Gastroesophageal sphincter (tissue), 3 donors: ENCODE results near the gene TFEB.

Experiments used
- EP300 ChIP-seq: sonication (generic); formaldehyde crosslinking; IDR thresholded peaks from one replicate; pipeline ENCODE4 v1.6.1; 2017; ENCODE audit warnings: antibody characterized with exemption, mild to moderate bottlenecking
- POLR2A ChIP-seq, 2 donors: fragments of 450-650 bp; IDR thresholded peaks; one replicate each; pipeline ENCODE4 v1.6.1; 2017; ENCODE audit warnings: antibody characterized with exemption in 2 of 2, mild to moderate bottlenecking in 2 of 2, moderate library complexity in 1 of 2
- POLR2AphosphoS5 ChIP-seq: sonication (generic); formaldehyde crosslinking; IDR thresholded peaks from one replicate; pipeline ENCODE4 v1.6.1; 2017; ENCODE audit warnings: antibody characterized with exemption
- TF ChIP-seq, protein P1 (sequence below), 4 experiments: fragments of 200-600 bp in 2 of 4; fragments of 450-650 bp in 2 of 4; sonication (generic) in 1 of 4; IDR thresholded peaks; one replicate each; pipeline ENCODE4 v1.5.1; 2017 to 2019; ENCODE audit warnings: antibody characterized with exemption in 4 of 4, mild to moderate bottlenecking in 2 of 4, moderate library complexity in 2 of 4

DNA sequence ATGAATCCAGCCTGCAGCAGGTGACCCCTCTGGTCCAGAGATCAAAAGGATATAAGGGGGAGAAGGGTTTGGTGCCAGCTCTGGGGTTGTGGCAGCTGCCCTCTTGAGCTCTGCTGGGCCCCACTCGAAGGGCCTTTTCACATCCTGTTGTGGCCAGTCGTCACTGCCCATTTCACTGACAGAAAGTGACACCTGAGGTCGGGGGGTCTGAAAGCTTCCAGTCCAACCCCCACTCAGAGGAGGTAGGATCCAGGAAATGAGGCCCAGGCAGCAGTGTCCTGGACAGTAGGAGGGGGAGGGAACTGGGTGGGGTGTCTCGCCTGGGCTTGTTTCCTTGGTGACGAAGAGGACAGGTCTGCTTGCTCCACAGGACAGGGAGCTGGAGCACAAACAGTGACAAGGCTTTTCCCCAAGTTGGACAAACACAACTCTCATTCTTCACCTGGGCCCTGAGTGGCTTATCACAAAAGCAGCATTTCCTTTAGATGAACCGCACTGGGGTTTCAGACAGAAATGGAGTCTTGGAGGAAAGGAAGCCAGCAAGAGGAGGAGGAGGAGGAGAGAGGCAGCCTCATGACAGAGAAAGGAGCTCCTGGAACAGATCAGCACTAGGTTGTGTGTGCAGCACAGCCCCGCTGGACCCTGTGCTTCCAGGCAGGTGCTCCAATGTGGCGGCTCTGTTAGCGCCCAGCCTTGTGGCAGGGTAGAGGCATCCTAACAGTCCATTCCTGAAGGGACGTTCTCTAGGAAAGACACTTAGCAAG is 33.3 kb upstream of the TFEB start:
- TF ChIP-seq, protein P1, sequence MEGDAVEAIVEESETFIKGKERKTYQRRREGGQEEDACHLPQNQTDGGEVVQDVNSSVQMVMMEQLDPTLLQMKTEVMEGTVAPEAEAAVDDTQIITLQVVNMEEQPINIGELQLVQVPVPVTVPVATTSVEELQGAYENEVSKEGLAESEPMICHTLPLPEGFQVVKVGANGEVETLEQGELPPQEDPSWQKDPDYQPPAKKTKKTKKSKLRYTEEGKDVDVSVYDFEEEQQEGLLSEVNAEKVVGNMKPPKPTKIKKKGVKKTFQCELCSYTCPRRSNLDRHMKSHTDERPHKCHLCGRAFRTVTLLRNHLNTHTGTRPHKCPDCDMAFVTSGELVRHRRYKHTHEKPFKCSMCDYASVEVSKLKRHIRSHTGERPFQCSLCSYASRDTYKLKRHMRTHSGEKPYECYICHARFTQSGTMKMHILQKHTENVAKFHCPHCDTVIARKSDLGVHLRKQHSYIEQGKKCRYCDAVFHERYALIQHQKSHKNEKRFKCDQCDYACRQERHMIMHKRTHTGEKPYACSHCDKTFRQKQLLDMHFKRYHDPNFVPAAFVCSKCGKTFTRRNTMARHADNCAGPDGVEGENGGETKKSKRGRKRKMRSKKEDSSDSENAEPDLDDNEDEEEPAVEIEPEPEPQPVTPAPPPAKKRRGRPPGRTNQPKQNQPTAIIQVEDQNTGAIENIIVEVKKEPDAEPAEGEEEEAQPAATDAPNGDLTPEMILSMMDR (IDR thresholded peaks at IDR 0.05) = no peak
- TF ChIP-seq EP300 (no peak), POLR2AphosphoS5 (no peak), POLR2A (IDR thresholded peaks at IDR 0.05) (no peak)
